ENCODE data around the gene FMR1.

Gene FMR1
- total RNA-seq = 73.2 to 107 (median 89.5) reads per million in 4 experiments

DNA sequence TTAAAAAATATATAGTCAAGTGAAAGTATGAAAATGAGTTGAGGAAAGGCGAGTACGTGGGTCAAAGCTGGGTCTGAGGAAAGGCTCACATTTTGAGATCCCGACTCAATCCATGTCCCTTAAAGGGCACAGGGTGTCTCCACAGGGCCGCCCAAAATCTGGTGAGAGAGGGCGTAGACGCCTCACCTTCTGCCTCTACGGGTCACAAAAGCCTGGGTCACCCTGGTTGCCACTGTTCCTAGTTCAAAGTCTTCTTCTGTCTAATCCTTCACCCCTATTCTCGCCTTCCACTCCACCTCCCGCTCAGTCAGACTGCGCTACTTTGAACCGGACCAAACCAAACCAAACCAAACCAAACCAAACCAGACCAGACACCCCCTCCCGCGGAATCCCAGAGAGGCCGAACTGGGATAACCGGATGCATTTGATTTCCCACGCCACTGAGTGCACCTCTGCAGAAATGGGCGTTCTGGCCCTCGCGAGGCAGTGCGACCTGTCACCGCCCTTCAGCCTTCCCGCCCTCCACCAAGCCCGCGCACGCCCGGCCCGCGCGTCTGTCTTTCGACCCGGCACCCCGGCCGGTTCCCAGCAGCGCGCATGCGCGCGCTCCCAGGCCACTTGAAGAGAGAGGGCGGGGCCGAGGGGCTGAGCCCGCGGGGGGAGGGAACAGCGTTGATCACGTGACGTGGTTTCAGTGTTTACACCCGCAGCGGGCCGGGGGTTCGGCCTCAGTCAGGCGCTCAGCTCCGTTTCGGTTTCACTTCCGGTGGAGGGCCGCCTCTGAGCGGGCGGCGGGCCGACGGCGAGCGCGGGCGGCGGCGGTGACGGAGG lies at the start of gene FMR1:
FMR1 (plus strand) TSS at position 728 of the 831 bp plus-strand sequence. CDS start 261 bp downstream, outside the sequence.
- DNase-seq = peak; percentile 89

DNA sequence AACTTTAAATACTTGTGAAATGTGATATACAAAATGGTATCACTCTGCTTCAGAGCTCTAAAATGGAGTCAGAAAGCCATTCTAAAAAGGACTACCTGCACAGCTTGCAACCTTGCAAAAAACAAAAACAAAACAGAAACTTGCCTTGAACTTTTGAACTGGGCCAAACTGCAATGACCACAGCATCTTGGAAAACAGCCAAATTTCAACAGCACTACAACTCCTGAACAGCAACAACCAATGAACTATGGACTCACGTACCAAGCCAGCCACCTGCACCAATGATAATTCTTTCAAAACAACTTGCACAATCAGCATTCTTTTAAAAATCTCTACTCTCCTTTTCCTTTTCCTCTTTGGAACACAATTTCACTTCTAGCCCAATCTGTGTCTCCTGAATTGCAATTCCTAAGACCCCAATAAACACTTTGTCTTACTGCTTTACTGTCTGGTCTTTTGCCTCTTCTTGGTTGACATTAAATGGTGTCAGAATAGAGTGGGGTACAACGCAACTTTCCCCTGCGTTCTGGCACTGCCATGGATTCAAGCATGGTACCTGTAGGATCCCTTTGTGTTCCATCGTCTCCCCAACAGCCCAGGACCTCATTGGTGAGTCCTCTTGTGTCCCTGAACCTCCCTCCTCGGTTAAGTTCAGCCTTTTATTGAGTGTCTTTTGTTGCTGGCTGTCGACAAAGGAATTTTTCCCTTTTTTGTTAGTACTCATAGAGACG lies 35.7 kb upstream of the FMR1 start:
- no peak for DNase-seq

DNA sequence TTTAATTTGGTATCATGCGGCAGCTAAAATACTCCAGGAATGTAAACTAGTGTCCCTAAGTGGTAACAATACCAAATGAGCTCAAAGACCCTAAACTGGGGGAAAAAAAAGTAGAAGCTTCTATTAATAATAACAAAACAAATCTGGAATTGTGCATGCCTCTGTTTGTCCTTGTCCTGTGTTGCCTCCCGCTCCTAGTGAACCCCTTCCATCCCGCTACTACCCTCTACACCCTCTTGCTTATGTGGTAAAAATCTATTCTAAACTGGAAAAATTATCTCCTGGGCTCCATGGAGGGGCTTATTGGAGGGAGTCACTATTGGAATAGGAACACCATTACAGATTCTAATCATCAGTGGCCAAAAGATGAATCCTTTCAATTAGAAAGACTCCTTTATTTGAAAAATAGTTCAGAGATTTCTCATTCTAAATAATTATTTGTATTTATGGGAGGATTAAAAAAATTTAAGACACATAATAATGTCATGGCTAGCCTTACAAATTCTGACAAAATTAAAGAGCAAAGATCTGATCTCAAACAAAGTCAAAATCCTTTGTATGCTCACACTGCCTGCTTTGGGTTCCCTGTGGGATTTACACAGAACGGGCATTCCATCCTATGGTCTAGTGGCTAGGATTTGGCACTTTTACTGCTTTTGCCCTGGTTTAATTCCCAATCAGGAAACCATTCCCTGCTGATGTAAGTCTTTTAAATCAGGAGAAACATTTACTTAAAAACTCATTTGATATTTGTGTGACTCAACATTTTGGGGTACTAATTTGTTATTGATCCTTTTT lies 34.7 kb upstream of the FMR1 start:
- no peak for DNase-seq

DNA sequence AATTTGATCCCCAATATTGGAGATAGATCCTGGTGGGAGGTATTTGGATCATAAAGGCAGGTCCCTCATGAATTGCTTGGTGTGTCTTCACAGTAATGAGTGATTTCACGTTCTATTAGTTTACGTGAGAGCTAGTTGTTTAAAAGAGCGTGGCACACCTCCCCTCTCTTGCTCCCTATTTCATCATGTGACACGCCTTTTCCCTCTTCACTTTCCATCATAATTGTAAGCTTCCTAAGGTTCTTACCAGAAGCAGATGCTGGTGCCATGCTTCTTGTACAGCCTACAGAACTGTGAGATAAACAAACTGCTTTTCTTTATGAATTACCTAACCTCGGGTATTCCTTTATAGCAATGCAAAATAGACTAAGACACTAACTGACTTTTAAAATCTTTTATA lies 34.0 kb upstream of the FMR1 start:
- DNase-seq = no peak

DNA sequence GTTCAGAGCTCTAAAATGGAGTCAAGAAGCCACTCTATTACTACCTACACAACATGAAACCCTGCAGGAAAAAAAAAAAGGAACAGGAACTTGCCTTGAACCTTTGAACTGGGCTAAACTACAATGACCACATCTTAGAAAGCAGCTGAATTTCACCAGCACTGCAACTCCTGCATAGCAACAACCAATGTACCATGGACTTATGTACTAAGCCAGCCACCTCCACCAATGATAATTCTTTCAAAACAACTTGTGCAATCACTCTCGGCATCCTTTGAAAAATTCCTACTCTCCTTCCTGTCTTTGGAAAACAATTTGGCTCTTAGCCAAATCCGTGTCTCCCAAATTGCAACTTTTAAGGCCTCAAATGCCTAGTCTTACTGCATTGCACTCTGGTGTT lies 26.8 kb upstream of the FMR1 start:
- DNase-seq = no peak

DNA sequence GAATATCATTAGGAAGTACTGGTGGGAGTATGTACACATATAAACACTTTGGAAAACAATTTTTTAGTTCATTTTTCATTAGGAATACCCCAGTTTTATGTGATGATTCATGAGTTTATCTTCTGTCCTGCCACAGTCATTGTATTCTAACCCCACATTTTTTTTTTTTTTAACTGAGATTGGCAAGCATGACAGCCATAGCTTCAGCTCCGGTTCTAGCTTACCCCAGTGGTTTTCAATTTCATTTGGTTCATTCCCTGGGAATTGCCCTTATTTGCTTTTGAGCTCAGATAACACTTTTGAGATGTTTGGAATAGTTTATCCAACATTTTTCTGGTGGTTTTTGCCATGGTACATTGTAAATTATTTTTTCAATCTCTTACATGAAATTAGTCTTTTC lies 21.0 kb upstream of the FMR1 start:
- DNase-seq = no peak

DNA sequence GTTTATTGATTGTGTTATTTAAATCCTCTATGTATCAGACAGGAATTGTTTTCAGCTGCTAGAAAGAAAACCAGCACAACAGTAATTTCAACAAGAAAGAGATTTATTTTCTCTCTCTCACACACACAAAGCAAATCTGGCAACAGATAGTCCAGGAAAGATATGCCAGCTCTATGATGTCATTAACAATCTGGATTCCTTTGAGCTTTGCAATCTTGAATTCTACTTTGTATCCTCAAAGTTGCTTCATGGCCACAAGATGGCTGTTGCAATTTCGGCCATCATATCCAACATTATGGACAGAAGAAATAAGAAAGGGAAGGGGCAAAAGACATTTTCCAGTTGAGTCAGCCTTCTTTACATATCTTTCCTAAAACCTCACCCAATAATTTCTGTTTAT lies 19.8 kb upstream of the FMR1 start:
- DNase-seq = no peak

DNA sequence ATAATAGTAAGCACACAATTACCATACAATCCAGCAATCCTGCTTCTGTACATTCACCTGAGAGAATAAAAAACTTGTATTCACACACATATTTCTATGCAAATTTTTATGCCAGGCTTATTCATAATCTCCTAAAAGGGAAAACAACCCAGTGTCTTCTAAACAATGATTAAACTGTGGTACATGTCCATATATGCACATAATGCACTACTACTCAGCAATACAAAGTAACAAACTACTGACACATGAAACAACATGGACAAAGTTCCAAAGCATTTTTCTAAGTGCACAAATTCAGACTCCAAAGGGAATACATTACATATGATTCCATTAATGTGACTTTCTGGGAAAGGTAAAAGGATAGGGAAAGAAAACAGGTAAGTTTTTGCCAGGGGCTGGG lies 18.0 kb upstream of the FMR1 start:
- DNase-seq = no peak

DNA sequence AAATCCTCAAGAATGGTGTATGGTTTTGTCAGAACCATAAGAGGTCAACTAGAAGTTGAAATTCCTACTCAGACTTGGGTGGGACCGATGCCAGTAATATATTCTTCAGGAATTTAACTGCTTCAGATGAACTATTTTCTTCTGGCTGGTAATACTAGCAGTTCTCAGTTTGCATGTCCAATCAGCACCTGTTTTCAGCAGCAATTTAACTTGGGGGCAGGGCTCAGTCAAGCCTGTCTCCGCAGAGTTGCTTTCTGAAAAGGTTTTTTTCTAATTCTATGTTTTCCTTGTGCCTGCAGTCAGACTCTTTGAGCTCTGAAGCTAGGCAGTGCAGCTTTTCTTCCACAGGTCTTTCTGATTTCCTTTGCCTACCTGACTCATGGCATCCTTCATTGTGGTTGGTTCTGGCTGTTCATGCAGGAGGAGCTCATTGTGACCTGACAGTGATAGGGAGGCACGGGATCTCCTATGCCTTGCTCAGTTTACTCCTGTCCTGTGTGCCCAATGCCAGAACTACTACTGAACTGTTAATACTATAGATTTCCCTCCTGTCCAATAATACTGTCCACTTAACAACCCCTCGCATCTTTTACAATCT lies 17.3 kb upstream of the FMR1 start:
- DNase-seq = no peak

DNA sequence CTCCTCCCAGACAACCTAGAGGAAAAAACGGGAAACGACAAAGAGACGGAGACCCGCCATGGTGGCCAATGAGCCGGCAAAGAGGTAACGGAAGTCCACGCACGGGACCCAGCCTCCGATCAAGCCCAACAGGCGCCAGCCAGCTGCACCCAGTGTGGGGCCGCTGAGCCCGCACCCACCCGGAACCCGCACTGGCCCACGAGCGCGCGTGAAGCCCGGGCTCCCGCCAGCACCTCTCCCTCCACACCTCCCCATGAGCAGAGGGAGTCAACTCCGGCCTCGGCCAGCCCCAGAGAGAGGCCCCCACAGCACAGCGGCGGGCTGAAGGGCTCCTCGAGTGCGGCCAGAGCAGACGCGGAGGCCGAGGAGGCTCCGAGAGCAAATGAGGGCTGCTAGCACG lies 14.6 kb upstream of the FMR1 start:
- no peak for DNase-seq

DNA sequence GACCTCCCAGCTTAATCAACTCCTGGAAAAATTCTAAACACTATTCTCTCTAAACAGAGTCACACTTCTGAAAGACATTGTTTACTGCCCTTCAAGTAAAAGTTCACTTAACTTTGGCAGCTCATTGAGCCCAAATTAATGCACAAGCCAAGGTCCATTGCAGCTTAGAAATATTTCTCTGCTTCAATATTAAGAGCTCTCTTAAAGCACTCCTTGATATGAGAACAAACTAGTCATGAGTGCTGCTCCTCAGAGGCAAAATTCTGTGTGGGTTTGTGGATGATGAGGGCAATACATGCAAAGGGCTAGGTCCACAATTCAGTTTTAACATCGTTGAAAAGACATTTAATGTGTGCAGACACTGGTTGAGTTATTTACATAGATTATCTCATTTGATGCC lies 12.8 kb upstream of the FMR1 start:
- DNase-seq = no peak

DNA sequence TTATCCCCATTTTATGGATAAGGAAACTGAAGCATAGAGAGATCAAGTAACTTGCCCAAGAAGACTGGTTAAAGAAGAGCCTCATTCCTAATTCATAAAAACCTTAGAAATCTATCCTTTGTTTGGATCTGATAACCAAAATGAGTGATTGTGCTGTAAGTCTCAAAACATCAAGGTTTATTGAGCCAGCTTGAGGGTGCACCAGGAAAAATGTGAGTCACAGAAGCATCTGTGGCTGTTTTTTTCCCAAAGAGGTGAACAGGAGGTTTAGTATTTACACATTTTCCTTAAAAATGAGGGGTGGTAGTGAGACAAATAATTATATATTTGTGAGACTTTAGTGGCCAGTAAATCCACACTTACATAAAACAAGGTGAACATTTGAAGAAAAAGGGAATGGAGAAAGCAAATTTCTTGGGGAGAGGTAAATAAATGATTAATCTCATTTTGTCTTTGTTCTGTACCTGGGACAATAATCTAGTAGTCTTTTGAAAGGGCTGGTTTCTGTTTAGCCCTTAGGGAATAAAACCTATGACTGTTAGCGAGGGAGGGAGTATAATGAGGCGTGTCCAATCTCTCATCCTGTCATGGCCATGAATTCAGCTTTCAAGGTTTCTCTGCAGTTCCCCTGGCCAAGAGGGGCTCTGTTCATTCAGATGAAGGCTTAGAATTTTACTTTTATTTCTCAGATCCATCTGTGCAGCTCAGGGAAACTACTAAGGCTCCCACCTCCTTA lies 12.2 kb upstream of the FMR1 start:
- no peak for DNase-seq

DNA sequence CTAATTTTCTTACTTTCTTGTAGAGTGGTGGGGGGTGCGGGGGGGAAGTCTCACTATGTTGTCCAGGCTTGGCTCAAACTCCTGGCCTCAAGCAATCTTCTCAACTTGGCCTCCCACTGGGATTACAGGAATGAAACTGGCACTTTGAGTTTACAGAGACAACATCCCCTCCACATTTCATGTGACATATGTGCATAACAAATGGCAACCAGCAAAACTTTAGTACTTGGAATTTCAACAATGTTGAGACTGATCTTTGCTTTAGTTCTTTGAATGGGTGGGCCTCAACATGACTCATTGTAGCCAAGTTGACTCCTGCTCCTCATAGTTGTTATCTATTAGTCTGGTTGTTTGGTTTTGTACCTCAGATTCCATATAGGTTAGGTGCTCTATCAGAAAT lies 11.4 kb upstream of the FMR1 start:
- DNase-seq = no peak

DNA sequence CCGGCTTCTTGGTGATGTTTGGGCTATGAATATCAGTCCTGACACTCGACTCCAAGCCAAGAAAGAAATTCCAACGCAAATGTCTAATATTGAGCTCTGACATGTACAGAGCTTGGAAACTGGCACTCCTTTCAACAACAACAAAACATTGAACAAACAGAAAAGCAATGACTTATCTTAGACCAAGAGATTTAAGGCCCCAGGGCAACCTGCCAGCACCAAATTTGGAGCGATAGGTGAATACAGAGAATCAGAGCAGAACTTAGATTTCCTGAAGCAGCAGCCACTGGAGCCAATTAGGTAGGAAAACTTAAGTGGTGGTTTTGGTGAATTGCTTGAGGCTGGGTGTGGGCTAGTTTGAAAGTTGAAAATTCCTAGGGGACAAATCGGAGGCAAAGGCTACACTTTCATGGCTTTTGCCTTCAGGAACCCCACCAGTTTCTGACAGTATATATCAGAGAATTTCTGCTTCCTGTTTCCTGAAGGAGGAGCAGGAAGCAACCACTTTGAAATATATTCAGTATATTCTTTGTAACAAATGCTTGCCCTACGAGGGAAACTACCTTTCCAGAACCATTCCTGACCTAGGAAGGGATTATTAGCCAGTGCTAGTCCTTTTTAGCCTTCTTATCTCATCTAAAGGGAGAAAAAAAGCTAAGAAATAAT lies 10.1 kb upstream of the FMR1 start:
- DNase-seq = no peak

DNA sequence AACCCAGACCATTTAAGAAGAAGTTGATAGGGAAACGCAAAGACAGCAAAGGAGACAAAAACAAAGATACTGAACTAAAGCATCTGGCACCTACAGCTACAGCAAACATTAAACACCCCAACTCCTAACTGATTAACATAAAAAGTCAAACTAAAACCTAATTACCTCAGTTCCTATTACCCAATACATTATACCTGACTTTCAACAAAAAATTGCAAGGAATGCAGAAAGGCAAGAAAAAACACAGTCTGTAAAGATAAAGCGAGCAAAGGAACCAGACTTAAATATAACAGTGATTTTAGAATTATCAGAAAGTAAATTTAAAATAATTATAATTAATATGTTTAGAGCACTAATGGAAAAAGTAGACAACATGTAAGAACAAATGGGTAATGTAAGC lies 9.4 kb upstream of the FMR1 start:
- DNase-seq = no peak

DNA sequence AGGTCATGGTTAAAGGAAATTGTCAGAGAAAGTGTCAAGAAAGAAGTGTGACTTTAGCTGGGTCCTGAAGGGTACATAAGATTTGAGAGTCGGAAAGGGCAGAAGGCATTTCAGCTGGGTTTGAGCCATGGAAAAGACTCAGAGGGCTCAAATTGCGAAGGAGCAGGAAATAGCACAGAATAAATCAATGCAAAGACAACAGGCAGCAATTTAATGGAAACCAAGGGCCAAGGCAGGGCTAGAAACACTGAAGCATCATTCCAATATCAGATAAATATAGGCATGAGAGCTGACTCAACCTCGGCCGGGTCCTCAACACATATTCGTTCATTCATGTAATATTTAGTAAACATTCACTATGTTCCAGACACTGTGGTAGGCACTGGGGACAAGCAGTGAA lies 3.6 kb upstream of the FMR1 start:
- no peak for DNase-seq

DNA sequence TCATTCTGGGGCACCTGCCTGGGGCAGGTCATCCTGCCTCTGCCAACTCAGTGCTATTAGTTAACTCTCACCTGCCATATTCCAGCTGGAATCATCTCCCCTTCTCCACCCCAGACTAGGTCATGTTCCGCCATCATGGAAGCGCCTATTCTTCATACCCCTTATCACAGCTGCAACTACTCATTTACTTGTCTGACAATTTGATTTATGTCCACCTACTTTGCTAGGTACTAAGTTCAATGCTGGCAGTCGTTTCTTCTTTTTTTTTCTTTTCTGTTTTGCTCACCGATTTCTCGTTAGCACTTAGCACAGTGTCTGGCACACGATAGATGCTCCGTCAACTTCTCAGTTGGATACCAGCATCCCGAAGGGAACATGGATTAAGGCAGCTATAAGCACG lies 1.1 kb upstream of the FMR1 start:
- DNase-seq = no peak

DNA sequence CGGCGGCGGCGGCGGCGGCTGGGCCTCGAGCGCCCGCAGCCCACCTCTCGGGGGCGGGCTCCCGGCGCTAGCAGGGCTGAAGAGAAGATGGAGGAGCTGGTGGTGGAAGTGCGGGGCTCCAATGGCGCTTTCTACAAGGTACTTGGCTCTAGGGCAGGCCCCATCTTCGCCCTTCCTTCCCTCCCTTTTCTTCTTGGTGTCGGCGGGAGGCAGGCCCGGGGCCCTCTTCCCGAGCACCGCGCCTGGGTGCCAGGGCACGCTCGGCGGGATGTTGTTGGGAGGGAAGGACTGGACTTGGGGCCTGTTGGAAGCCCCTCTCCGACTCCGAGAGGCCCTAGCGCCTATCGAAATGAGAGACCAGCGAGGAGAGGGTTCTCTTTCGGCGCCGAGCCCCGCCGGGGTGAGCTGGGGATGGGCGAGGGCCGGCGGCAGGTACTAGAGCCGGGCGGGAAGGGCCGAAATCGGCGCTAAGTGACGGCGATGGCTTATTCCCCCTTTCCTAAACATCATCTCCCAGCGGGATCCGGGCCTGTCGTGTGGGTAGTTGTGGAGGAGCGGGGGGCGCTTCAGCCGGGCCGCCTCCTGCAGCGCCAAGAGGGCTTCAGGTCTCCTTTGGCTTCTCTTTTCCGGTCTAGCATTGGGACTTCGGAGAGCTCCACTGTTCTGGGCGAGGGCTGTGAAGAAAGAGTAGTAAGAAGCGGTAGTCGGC lies 528 bp downstream of the FMR1 start:
- DNase-seq = peak; percentile 2

DNA sequence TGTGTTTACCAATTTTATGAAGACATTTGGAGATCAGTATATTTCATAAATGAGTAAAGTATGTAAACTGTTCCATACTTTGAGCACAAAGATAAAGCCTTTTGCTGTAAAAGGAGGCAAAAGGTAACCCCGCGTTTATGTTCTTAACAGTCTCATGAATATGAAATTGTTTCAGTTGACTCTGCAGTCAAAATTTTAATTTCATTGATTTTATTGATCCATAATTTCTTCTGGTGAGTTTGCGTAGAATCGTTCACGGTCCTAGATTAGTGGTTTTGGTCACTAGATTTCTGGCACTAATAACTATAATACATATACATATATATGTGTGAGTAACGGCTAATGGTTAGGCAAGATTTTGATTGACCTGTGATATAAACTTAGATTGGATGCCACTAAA lies 1.9 kb downstream of the FMR1 start:
- no peak for DNase-seq

DNA sequence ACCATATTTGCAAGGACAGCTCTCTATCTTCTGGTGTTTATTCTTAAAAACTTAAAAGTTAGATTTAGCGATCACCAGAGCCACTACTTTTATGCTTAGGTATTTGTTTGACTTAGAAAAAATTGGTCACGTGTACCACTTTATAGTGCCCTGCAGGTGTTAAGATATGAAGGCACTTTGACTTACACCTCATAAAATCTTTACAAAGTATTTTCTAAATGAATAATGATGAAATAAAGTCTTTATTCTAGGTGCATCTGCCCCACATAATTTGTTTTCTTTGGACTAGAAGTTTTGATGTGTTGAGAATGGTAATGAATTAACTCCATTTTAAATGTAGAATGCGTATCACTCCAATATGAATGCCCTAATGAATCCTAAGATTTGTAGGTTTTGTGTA lies 2.9 kb downstream of the FMR1 start:
- no peak for DNase-seq

DNA sequence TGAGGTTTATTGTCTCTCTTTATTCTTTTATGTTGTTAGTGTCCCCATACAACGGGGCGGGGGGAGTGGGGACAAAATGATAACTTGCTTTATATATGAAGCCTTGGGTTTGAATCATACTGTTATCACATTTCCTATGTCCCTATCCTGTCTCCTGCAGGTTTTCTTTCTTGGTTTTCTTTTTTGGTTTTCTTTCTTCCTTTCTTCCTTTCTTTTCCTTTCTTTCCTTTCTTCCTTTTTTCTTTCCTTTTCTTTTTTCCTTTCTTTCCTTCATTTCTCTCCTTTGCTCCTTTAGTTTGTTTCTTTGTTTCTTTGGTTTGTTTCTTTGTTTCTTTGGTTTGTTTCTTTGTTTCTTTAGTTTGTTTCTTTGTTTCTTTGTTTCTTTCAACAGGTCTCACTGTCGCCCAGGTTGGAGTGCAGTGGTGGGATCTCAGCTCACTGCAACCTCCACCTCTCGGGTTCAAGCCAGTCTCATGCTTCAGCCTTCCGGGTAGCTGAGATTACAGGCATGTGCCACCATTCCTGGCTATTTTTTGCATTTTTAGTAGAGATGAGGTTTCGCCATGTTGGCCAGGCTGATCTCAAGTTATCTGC lies 4.8 kb downstream of the FMR1 start:
- DNase-seq = no peak

Measured in effector CD8-positive, alpha-beta T cell (primary cell).